NCI-H2029 (cell line): ENCODE results near the gene ELL3.
"Not testable (repeated sequence)": the region's sequence is repeated elsewhere in the genome, so short reads cannot be mapped to it uniquely, and the experiment has no call there.

ENCODE experiments used
- DNase-seq: peaks from one replicate; lab custom pipeline; 2025; lab: John Stamatoyannopoulos, UW

Gene ELL3

GRCh38 chr15:43776718-43777266, at the start of gene ELL3:
ELL3 (minus strand) TSS chr15:43776966; CDS start chr15:43776901, 65 bp downstream.
- DNase-seq = peak; percentile 27

GRCh38 chr15:43826029-43826507, 49.3 kb upstream of the ELL3 start:
- DNase-seq = no peak

GRCh38 chr15:43825305-43825704, 48.5 kb upstream of the ELL3 start:
- not testable (repeated sequence) for DNase-seq

- peak; percentile 84 for DNase-seq
Measured at GRCh38 chr15:43824302-43825246, 47.8 kb upstream of the ELL3 start, which contains the start of gene MFAP1. MFAP1 (minus strand) TSS chr15:43824690; CDS start chr15:43824569, 121 bp downstream.

- DNase-seq = no peak
Measured at GRCh38 chr15:43821505-43821904, 44.7 kb upstream of the ELL3 start.

GRCh38 chr15:43815064-43815463, 38.3 kb upstream of the ELL3 start:
- DNase-seq = not testable (repeated sequence)

GRCh38 chr15:43808960-43809678, 32.4 kb upstream of the ELL3 start:
- DNase-seq = no peak

GRCh38 chr15:43808435-43808950, 31.7 kb upstream of the ELL3 start:
- no peak for DNase-seq

- DNase-seq = not testable (repeated sequence)
Measured at GRCh38 chr15:43802676-43803075, 25.9 kb upstream of the ELL3 start.

GRCh38 chr15:43800286-43801141, 23.7 kb upstream of the ELL3 start, which contains the start of gene HYPK:
HYPK (plus strand) TSS chr15:43800599; CDS start chr15:43800623, 24 bp downstream.
- peak; percentile 54 for DNase-seq

- DNase-seq = no peak
Measured at GRCh38 chr15:43799945-43800285, 23.1 kb upstream of the ELL3 start, which contains the start of gene SERINC4. SERINC4 (minus strand) TSS chr15:43800220; CDS start chr15:43799986, 234 bp downstream.

GRCh38 chr15:43799209-43799944, 22.6 kb upstream of the ELL3 start:
- DNase-seq = no peak

GRCh38 chr15:43796566-43796965, 19.8 kb upstream of the ELL3 start:
- no peak for DNase-seq

GRCh38 chr15:43795997-43796396, 19.2 kb upstream of the ELL3 start:
- no peak for DNase-seq

- no peak for DNase-seq
Measured at GRCh38 chr15:43795197-43795596, 18.4 kb upstream of the ELL3 start.

- DNase-seq = no peak
Measured at GRCh38 chr15:43794269-43795037, 17.7 kb upstream of the ELL3 start.

GRCh38 chr15:43793647-43794046, 16.9 kb upstream of the ELL3 start:
- no peak for DNase-seq

GRCh38 chr15:43792761-43793476, 16.2 kb upstream of the ELL3 start:
- DNase-seq = no peak
